Retina (tissue), 1 donor: ENCODE results near the gene TFDP1.

Experiments
- DNase-seq: peaks from one replicate; pipeline ENCODE4 v3.0.0-alpha.2; 2016

The TFDP1 gene

GRCh38 chr13:113653264-113654174 lies 69.0 kb downstream of the TFDP1 start:
- no peak for DNase-seq

DNA sequence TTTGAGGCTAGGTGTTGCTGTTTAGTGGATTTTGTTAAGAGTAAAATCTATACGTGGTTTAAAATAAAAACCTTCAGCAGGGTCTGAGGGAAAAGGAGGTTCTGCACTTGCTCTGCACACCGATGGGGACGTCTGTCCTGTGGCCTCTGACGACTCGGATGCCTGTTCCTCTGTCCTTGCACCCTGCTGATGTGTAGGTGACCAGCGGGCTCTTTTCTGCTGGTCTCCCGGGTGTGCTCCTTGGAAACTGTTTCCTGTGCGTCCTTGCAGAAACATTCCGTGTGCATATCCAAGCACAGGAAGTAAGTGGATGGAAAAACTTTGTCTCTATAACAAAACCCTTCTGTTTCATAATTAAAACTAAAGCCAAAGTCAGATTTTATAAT lies 69.6 kb downstream of the TFDP1 start:
- no peak for DNase-seq

- no peak for DNase-seq
These were observed 70.2 kb downstream of the TFDP1 start for GRCh38 chr13:113654591-113655345.

GRCh38 chr13:113655346-113656002 lies 70.9 kb downstream of the TFDP1 start:
- DNase-seq, result no peak

- DNase-seq, result no peak
These were observed 71.5 kb downstream of the TFDP1 start for GRCh38 chr13:113656003-113656588.

DNA sequence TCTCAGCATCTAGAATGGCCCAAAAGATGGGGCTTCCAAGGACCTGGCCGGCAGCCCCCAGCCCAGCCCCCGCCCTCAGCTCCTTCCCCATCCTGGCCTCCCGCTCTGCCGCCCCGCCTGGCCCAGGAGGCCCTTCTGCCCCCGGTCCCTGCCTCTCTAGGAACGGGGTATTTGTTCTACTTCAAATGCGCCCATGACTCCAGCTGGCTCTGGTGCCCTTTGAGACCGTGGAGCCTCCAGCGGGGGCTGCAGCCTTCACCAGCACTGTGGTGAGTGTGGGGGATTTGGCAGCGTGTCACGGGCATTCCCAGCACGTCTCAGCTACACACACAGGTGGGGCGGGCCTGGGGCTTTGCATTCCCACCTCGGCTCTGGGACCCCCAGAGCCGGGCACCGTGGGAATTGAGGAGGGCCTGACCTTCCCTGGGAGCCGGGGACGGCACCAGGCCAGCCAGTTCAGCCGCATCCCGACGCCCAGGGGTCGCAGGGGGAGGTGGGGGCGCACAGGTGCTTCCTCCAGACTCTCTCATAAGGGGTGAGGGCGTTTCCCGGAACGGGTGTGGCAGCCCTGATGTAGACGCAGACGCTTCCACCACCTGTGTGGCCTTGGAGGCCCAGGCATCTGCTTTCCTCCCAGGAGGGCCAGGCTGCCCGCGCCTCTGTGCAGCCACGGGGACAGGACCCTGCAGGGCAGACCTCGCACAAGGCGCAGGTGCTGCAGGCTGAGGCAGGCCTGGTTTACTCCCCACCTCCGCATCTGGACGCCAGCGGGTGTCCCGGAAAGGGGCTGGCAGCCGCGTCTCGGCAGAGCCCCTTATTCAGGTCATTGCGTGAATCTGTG lies 72.5 kb downstream of the TFDP1 start:
- DNase-seq, result no peak

GRCh38 chr13:113657851-113658741 lies 73.5 kb downstream of the TFDP1 start, which contains the start of gene ATP4B:
Gene ATP4B (minus strand): TSS chr13:113658198. CDS start chr13:113658144, 54 bp downstream.
- DNase-seq, result no peak

DNA sequence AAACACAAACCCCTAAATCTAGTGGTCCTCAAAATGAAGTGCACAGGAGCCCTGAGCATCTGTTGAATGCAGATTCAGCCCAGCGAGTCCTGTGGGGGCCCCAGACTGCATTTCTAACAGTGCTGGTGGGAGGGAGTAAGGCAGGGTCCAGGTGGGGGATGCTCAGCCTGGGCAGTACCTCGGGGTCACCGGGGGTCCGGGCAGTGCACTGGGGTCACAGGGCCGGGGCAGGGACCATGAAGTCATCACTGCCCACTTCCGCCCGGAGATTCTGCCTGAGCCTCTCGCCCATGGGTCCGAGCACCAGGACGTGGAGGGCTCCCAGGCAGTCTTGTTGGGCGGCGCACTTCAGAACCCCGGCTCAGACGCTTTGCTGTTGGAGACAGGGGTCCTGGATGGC lies 74.3 kb downstream of the TFDP1 start:
- DNase-seq, result no peak

- no peak for DNase-seq
These were observed 74.8 kb downstream of the TFDP1 start for GRCh38 chr13:113659337-113659736.

- no peak for DNase-seq
These were observed 75.5 kb downstream of the TFDP1 start for GRCh38 chr13:113660066-113660465.

DNA sequence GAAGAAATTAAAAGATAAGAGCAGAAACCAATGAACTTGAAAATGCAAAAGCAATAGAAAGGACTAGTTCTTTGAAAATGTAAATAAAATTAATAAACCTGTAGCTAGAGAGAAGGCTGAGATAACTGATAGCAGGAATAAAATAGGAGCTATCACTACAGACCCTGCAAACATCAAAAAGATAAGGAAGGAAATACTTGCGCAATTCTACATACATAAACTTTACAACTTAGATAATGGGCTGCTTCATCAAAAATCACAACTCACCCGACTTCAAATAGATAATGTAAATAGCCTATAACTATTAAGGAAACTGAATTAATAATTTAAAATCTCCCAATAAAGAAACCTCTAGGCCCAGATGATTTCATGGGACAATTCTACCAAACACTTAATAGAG lies 77.0 kb downstream of the TFDP1 start:
- no peak for DNase-seq

- DNase-seq, result no peak
These were observed 79.4 kb downstream of the TFDP1 start for GRCh38 chr13:113663934-113664333.

- DNase-seq, result no peak
These were observed 80.4 kb downstream of the TFDP1 start for GRCh38 chr13:113664751-113665596.

- DNase-seq, result no peak
These were observed 81.2 kb downstream of the TFDP1 start for GRCh38 chr13:113665597-113666328.

- no peak for DNase-seq
These were observed 81.7 kb downstream of the TFDP1 start for GRCh38 chr13:113666329-113666670.

- no peak for DNase-seq
These were observed 82.6 kb downstream of the TFDP1 start, which contains the start of gene GRK1 for GRCh38 chr13:113666951-113667701. Gene GRK1 (plus strand): TSS chr13:113667219. CDS start chr13:113667387, 168 bp downstream.

DNA sequence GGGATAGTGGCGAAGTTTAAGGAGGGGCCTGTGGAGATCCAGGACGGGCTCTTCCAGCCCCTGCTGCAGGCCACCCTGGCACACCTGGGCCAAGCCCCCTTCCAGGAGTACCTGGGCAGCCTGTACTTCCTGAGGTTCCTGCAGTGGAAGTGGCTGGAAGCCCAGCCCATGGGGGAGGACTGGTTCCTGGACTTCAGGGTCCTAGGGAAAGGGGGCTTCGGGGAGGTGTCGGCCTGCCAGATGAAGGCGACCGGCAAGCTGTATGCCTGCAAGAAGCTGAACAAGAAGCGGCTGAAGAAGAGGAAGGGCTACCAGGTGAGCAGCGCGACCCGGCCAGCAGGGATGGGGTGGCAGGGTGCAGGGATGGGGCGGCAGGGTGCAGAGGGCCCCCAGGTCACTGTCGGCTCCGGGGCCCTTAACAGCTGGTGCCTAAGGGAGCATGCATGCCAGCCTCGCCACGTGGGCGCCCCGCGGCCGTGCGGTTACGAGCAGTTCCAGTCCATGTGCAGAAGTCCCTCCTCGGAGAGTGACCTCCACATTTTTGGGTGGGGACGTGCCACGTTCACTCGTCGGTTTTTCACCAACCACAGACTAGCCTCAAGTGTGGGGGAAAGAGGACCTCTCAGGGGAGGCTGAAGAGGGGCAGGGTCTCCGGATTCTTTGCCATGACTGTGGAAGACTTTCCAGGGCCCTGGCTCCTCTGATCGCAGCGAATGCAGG lies 83.4 kb downstream of the TFDP1 start:
- DNase-seq, result no peak

- no peak for DNase-seq
These were observed 84.0 kb downstream of the TFDP1 start for GRCh38 chr13:113668491-113668971.
